ENCODE measurements around the gene PLA2G12B. TPM values are rescaled to one million over a fixed set of nuclear protein-coding genes. Genes with fewer than 3 reads are reported as not detected.

The PLA2G12B gene
- total RNA-seq, 8 experiments from 2014 or later = 0.24 to 0.49 (median 0.33) TPM; not detected in 5

DNA sequence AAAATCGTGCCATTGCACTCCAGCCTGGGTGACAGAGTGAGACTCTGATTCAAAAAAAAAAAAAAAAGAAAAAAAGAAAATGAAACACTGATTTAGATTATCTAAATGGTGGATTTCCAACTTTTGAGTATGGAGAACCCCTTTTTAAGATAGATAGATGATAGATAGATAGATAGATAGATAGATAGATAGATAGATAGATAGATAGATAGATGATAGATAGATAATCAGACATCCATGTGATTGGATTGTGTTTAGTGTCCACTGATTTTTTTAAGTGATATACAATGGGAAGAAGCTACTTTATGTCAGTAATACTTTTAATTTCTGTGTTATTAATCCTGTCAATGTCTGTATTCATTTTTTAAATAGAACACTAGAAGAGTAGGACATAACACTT is 55.1 kb downstream of the PLA2G12B start:
- H3K4me3 ChIP-seq = no peak overlapping the region
- ATAC-seq (replicated peaks in 6 of 8) = no peak
- no peaks in the 10 kb centered on the region for H3K4me1 ChIP-seq (replicated peaks in 1 of 2)
- in situ Hi-C loops (cut with MboI; ENCODE audit: low pct_unique_long_range_greater_than_20kb in 2 of 9, low sequenced_read_pairs in 9 of 9, unreplicated experiment in 9 of 9) = no loop called here
- WGBS, 10 experiments = 42 to 100% (median 82%) methylated on average over 1 of the region's 1 CpG; no CpG with 5 or more reads in 3 of the 10 experiments
- H3K27ac ChIP-seq = no peak overlapping the region

- 84 to 100% (median 95%) methylated on average over 1 to 4 of the region's 10 CpGs; no CpG with 5 or more reads in 4 of the 10 experiments for WGBS, 10 experiments
- no peak overlapping the region for H3K27ac ChIP-seq
- no peak for ATAC-seq (replicated peaks in 6 of 8)
- no peaks in the 10 kb centered on the region for H3K4me1 ChIP-seq (replicated peaks in 1 of 2)
- in situ Hi-C loops (cut with MboI; ENCODE audit: low pct_unique_long_range_greater_than_20kb in 2 of 9, low sequenced_read_pairs in 9 of 9, unreplicated experiment in 9 of 9) = no loop called here
- H3K4me3 ChIP-seq = no peak overlapping the region
These were observed 56.0 kb downstream of the PLA2G12B start for GRCh38 chr10:72898616-72899015.

GRCh38 chr10:72895236-72895850 is 59.3 kb downstream of the PLA2G12B start:
- no peak for ATAC-seq (replicated peaks in 6 of 8)
- no peak overlapping the region for H3K27ac ChIP-seq
- 60 to 100% (median 83%) methylated on average over 1 to 7 of the region's 11 CpGs; no CpG with 5 or more reads in 1 of the 10 experiments for WGBS, 10 experiments
- in situ Hi-C loops (cut with MboI; ENCODE audit: low pct_unique_long_range_greater_than_20kb in 2 of 9, low sequenced_read_pairs in 9 of 9, unreplicated experiment in 9 of 9) = no loop called here
- no peaks in the 10 kb centered on the region for H3K4me1 ChIP-seq (replicated peaks in 1 of 2)
- H3K4me3 ChIP-seq = no peak overlapping the region

GRCh38 chr10:72893136-72893798 is 61.3 kb downstream of the PLA2G12B start, which contains the start of gene OIT3:
Gene OIT3 (plus strand): TSS chr10:72893739. CDS start chr10:72893799, 60 bp downstream.
- Histone ChIP-seq H3K4me3 (no peak within 1 kb of the TSS), H3K4me1 (replicated peaks in 1 of 2) (no peaks in the 10 kb centered on the region), H3K27ac (no peak within 1 kb of the TSS)
- no peak for ATAC-seq (replicated peaks in 6 of 8)
- 45 to 93% (median 77%) methylated on average over 2 to 4 of the region's 4 CpGs for WGBS, 10 experiments
- in situ Hi-C loops (cut with MboI; ENCODE audit: low pct_unique_long_range_greater_than_20kb in 2 of 9, low sequenced_read_pairs in 9 of 9, unreplicated experiment in 9 of 9) = no loop called here

- no peak overlapping the region for H3K4me3 ChIP-seq
- 71 to 100% (median 100%) methylated on average over 1 to 2 of the region's 2 CpGs; no CpG with 5 or more reads in 2 of the 10 experiments for WGBS, 10 experiments
- H3K4me1 ChIP-seq (replicated peaks in 1 of 2) = peaks cover 7 to 15% of the 10 kb centered on the region in 2 donors
- ATAC-seq (replicated peaks in 6 of 8) = no peak
- no peak overlapping the region for H3K27ac ChIP-seq
- in situ Hi-C loops (cut with MboI; ENCODE audit: low pct_unique_long_range_greater_than_20kb in 2 of 9, low sequenced_read_pairs in 9 of 9, unreplicated experiment in 9 of 9) = no loop called here
These were observed 64.5 kb downstream of the PLA2G12B start for GRCh38 chr10:72890086-72890485.

- H3K27ac ChIP-seq = no peak overlapping the region
- no peak for ATAC-seq (replicated peaks in 6 of 8)
- 41 to 100% (median 54%) methylated on average over 2 to 6 of the region's 6 CpGs; no CpG with 5 or more reads in 1 of the 10 experiments for WGBS, 10 experiments
- in situ Hi-C loops (cut with MboI; ENCODE audit: low pct_unique_long_range_greater_than_20kb in 2 of 9, low sequenced_read_pairs in 9 of 9, unreplicated experiment in 9 of 9) = no loop called here
- H3K4me1 ChIP-seq (replicated peaks in 1 of 2) = peaks cover 7 to 15% of the 10 kb centered on the region in 2 donors
- no peak overlapping the region for H3K4me3 ChIP-seq
These were observed 65.2 kb downstream of the PLA2G12B start for GRCh38 chr10:72889391-72889831.

GRCh38 chr10:72888151-72888638 is 66.4 kb downstream of the PLA2G12B start:
- ATAC-seq (replicated peaks in 6 of 8) = no peak
- WGBS, 10 experiments = 67 to 100% (median 96%) methylated on average over 1 to 6 of the region's 7 CpGs; no CpG with 5 or more reads in 3 of the 10 experiments
- Histone ChIP-seq H3K4me1 (replicated peaks in 1 of 2) (peaks cover 7 to 15% of the 10 kb centered on the region in 2 donors), H3K4me3 (no peak overlapping the region), H3K27ac (no peak overlapping the region)
- in situ Hi-C loops (cut with MboI; ENCODE audit: low pct_unique_long_range_greater_than_20kb in 2 of 9, low sequenced_read_pairs in 9 of 9, unreplicated experiment in 9 of 9) = no loop called here

GRCh38 chr10:72887043-72887442 is 67.6 kb downstream of the PLA2G12B start:
- in situ Hi-C loops (cut with MboI; ENCODE audit: low pct_unique_long_range_greater_than_20kb in 2 of 9, low sequenced_read_pairs in 9 of 9, unreplicated experiment in 9 of 9) = no loop called here
- H3K27ac ChIP-seq = no peak overlapping the region
- H3K4me3 ChIP-seq = no peak overlapping the region
- peaks cover 7 to 15% of the 10 kb centered on the region in 2 donors for H3K4me1 ChIP-seq (replicated peaks in 1 of 2)
- WGBS, 10 experiments = 20 to 67% (median 41%) methylated on average over 1 to 5 of the region's 5 CpGs
- peak in 2 of 8 experiments; percentile 16 to 56 for ATAC-seq (replicated peaks in 6 of 8)

GRCh38 chr10:72886621-72887020 is 68.0 kb downstream of the PLA2G12B start:
- 0 to 50% (median 0%) methylated on average over 1 of the region's 1 CpG; no CpG with 5 or more reads in 1 of the 10 experiments for WGBS, 10 experiments
- in situ Hi-C loops (cut with MboI; ENCODE audit: low pct_unique_long_range_greater_than_20kb in 2 of 9, low sequenced_read_pairs in 9 of 9, unreplicated experiment in 9 of 9) = no loop called here
- peak in 5 of 8 experiments; percentile 47 to 80 (median 69) for ATAC-seq (replicated peaks in 6 of 8)
- H3K4me1 ChIP-seq (replicated peaks in 1 of 2) = peaks cover 7 to 15% of the 10 kb centered on the region in 2 donors
- H3K4me3 ChIP-seq = no peak overlapping the region
- H3K27ac ChIP-seq = no peak overlapping the region

GRCh38 chr10:72885953-72886352 is 68.7 kb downstream of the PLA2G12B start:
- Histone ChIP-seq H3K4me3 (no peak overlapping the region), H3K27ac (no peak overlapping the region), H3K4me1 (replicated peaks in 1 of 2) (peaks cover 7 to 15% of the 10 kb centered on the region in 2 donors)
- in situ Hi-C loops (cut with MboI; ENCODE audit: low pct_unique_long_range_greater_than_20kb in 2 of 9, low sequenced_read_pairs in 9 of 9, unreplicated experiment in 9 of 9) = no loop called here
- 43 to 94% (median 82%) methylated on average over 1 to 2 of the region's 2 CpGs for WGBS, 10 experiments
- ATAC-seq (replicated peaks in 6 of 8) = no peak

Other genes starting within 250 kb of the PLA2G12B start
- under 1 TPM in 3 of 8 experiments, not detected in 5; 0.08 to 0.24 (median 0.10) TPM for gene OIT3, start 61.1 kb downstream of the PLA2G12B start, total RNA-seq
- gene P4HA1, start 142.1 kb upstream of the PLA2G12B start, total RNA-seq = 100 to 1,000 TPM in 4 of 8 experiments, 10 to 100 TPM in 4; 12.8 to 163 (median 82.2) TPM
- gene NUDT13, start 155.6 kb upstream of the PLA2G12B start, total RNA-seq = 1 to 10 TPM in 5 of 8 experiments, under 1 TPM in 3; 0.60 to 9.2 (median 1.3) TPM
- 10 to 100 TPM; 20.1 to 39.9 (median 25.1) TPM for gene ECD, start 213.2 kb upstream of the PLA2G12B start, total RNA-seq
- 10 to 100 TPM; 14.5 to 32.5 (median 22.6) TPM for gene FAM149B1, start 213.3 kb upstream of the PLA2G12B start, total RNA-seq